GM19452 (cell line): Measurements from ENCODE around the gene SARS1.
A peak's percentile ranks its signal among the peaks of the same experiment; 100 is the strongest.
"Not testable (repeated sequence)": the region's sequence is repeated elsewhere in the genome, so short reads cannot be mapped to it uniquely, and the experiment has no call there.

Experiments used
- ATAC-seq: cut with Tn5 transposase; IDR thresholded peaks from one replicate; pipeline ENCODE4 v1.9.1; 2021; ENCODE audit not compliant: unreplicated experiment

The SARS1 gene

GRCh38 chr1:109274533-109275476 is 61.1 kb downstream of the SARS1 start:
- ATAC-seq = no peak

GRCh38 chr1:109275706-109276345 is 62.1 kb downstream of the SARS1 start:
- ATAC-seq = no peak

- ATAC-seq = peak; percentile 69
Observed at GRCh38 chr1:109277434-109278204, 63.9 kb downstream of the SARS1 start.

- no peak for ATAC-seq
Observed at GRCh38 chr1:109279615-109280278, 66.0 kb downstream of the SARS1 start.

GRCh38 chr1:109280862-109281261 is 67.1 kb downstream of the SARS1 start:
- no peak for ATAC-seq

- no peak for ATAC-seq
Observed at GRCh38 chr1:109281680-109282496, 68.2 kb downstream of the SARS1 start.

GRCh38 chr1:109282497-109282951 is 68.8 kb downstream of the SARS1 start:
- no peak for ATAC-seq

GRCh38 chr1:109282952-109283747 is 69.4 kb downstream of the SARS1 start, which contains the start of gene PSRC1:
Gene PSRC1, minus strand, starts transcription at chr1:109283145.
- ATAC-seq = peak; percentile 96

- no peak for ATAC-seq
Observed at GRCh38 chr1:109283748-109284600, 70.3 kb downstream of the SARS1 start.

- ATAC-seq = not testable (repeated sequence)
Observed at GRCh38 chr1:109286762-109287161, 73.0 kb downstream of the SARS1 start.
